Erythroblast (primary cell): ENCODE measurements around the gene TPI1.
A peak's percentile ranks its signal among the peaks of the same experiment; 100 is the strongest.

Experiments
- DNase-seq, 2 experiments: peaks; one replicate each; lab custom pipeline; 2025; lab: John Stamatoyannopoulos, UW
- GATA1 ChIP-seq: IDR thresholded peaks from 2 replicates; pipeline ENCODE4 v1.6.1; 2011; ENCODE audit warnings: low read depth, mild to moderate bottlenecking, control low read depth, low read length, moderate library complexity
- POLR2A ChIP-seq: IDR thresholded peaks from 2 replicates; pipeline ENCODE4 v1.6.1; 2011; ENCODE audit warnings: mild to moderate bottlenecking, low read length

TPI1 gene

GRCh38 chr12:6914246-6914946 lies 47.1 kb downstream of the TPI1 start, which contains the start of gene ENO2:
Gene ENO2 (plus strand): TSS chr12:6914580. CDS start chr12:6915833, 1,253 bp downstream.
- TF ChIP-seq GATA1 (no peak), POLR2A (peak; percentile 33)
- DNase-seq = peak; percentile 79 to 87

DNA sequence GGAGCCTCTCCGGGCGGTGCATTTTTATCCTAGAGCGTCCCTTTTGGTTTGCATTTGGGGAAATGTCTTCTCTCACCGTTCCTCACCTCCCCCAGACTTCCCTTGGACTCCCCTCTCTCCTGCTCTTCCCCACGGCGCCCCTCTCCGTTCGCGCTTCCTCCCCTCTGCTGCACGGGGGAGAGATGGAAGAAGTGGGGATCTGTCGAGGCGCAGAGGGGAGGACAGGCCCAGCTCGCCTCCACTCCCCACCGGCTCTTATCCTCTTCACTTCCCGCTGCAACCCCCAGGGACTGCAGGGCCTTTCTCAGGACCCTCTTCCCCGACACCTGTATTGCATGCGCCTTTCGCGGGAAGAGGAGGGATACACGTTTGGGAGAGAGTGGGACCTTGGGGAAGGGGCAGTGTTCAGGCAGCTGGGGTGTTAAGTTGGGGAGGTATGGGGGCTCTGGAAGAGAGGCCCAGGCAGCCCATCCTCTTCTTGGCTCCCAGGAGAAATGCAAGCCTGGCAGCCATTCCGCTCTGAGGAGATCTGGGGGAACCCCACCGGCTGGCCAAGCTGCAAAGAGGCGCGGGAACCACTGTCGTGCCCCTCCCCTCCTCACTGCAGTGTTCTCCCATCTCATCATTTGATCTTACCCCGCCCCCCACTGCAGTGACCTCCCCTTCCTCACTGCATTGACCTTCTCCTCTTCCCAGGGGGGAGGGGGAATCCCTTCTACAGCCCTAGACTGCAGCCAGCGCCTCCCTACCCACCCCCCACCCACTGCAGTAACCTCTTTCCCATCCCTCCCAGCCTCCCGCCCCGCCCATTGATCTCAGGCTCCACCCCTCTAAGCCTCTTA lies 47.8 kb downstream of the TPI1 start:
- TF ChIP-seq POLR2A (no peak), GATA1 (no peak)
- peak; percentile 57 to 68 for DNase-seq

DNA sequence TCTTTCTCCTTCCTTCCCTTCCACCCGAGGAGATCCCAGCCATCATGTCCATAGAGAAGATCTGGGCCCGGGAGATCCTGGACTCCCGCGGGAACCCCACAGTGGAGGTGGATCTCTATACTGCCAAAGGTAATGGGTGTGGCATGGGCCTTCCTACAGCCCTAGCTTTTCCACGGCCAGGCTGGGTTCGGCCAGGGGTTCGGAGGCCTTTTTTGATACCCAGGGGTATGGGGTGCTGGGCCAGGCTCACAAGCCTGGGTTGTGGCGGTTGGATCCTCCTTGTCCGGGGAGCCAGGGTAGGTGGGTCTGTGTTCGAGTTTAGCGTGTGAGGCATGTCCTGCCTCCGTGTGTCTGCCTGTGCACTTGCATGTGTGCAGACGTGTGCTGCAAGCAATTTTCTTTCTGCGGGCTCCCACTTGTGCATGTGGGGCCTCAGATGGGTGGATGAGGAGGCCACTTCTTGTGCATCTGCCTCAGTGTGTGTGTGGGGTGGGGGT lies 48.5 kb downstream of the TPI1 start:
- TF ChIP-seq GATA1 (no peak), POLR2A (no peak)
- no peak for DNase-seq

DNA sequence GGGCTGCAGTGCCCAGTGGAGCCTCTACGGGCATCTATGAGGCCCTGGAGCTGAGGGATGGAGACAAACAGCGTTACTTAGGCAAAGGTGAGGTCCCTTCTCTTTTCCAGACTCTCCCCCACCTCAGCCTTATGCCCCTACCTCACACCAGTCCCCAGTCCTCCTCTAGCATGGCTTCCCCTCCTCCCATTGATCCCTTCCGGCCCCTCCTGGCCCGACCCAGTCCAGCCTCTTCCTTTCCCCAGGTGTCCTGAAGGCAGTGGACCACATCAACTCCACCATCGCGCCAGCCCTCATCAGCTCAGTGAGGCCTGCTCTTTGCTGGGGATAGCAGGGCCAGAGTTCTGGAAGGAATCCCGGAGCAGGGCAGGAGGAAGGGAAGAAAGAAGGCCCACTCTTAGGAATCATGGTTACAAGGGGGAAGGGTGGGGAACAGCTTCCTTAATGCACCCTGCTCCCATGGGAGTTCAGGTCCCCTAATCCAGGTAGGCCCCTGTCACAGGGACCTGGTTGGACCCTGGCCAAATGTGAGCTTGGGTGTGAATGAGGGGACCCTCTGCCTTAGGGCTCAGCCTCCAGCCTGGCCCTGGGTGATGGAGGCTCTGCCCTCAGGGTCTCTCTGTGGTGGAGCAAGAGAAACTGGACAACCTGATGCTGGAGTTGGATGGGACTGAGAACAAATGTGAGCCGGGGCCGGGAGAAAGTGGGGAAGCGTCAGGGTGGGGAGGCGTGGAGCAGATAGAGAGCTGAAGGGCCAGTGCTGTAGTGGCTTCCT lies 49.3 kb downstream of the TPI1 start:
- no peak for TF ChIP-seq GATA1
- no peak for TF ChIP-seq POLR2A
- no peak for DNase-seq

DNA sequence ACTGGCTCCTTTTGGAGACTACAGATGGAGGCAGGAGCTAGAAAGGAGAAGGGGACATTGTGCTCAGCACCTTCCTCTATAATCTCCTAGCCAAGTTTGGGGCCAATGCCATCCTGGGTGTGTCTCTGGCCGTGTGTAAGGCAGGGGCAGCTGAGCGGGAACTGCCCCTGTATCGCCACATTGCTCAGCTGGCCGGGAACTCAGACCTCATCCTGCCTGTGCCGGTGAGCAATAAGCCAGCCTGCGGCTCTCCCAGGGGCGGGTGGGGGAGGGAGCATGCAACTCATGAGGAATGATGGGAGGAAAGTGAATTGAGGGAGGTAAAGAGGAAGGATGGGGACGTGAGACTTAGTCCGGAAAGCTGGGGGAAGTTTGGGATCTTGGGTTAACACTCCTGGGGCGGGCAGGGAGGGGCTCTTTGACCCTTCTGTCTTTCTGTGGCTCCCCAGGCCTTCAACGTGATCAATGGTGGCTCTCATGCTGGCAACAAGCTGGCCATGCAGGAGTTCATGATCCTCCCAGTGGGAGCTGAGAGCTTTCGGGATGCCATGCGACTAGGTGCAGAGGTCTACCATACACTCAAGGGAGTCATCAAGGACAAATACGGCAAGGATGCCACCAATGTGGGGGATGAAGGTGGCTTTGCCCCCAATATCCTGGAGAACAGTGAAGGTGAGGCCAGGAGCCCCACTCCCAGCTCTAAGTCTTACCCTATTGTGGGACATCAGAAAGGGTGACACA lies 50.3 kb downstream of the TPI1 start:
- TF ChIP-seq GATA1 (no peak), POLR2A (no peak)

DNA sequence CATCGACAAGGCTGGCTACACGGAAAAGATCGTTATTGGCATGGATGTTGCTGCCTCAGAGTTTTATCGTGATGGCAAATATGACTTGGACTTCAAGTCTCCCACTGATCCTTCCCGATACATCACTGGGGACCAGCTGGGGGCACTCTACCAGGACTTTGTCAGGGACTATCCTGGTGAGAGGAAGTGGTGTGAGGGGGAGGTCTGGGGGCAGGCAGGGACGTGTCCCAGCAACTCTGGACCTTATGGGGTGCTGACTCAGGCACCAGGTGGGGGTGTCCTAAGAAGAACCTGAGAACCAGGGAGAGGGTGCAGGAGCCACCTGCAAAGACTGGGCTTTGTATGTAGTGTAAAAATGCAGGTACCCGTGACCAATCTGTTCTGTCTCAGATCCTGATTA lies 52.3 kb downstream of the TPI1 start:
- DNase-seq = no peak
- no peak for TF ChIP-seq GATA1
- no peak for TF ChIP-seq POLR2A

More for the DNA sequence above, 50.3 kb downstream of the TPI1 start:
- no peak for DNase-seq
